HepG2 (cell line): ENCODE data around the gene SPRED2. TPM values are rescaled to one million over a fixed set of nuclear protein-coding genes. Genes with fewer than 3 reads are reported as not detected.

ENCODE experiments used
- BRF2 ChIP-seq: sonication (generic); formaldehyde crosslinking; IDR thresholded peaks from 2 replicates; pipeline ENCODE4 v1.8.1; 2022; ENCODE audit warnings: mild to moderate bottlenecking, missing genetic modification reagents
- EHMT2 ChIP-seq: fragments of 200-600 bp; sonication (generic); IDR thresholded peaks from 2 replicates; pipeline ENCODE4 v1.7.0; 2017; ENCODE audit warnings: antibody characterized with exemption, low read depth, low read length, borderline replicate concordance
- GPBP1L1 ChIP-seq: sonication (generic); formaldehyde crosslinking; IDR thresholded peaks from 2 replicates; pipeline ENCODE4 v1.5.0; 2020; ENCODE audit warnings: mild to moderate bottlenecking, missing genetic modification reagents
- HOXA3 ChIP-seq: sonication (generic); formaldehyde crosslinking; IDR thresholded peaks from 2 replicates; pipeline ENCODE4 v1.5.0; 2020; ENCODE audit warnings: missing genetic modification reagents
- KMT2B ChIP-seq: IDR thresholded peaks from 2 replicates; pipeline ENCODE4 v1.6.1; 2016; ENCODE audit warnings: missing genetic modification reagents, missing compliant biosample characterization
- MAFG ChIP-seq: sonication (generic); formaldehyde crosslinking; IDR thresholded peaks from 2 replicates; pipeline ENCODE4 v1.5.1; 2020; ENCODE audit warnings: mild to moderate bottlenecking, missing genetic modification reagents
- MXD4 ChIP-seq: IDR thresholded peaks from 2 replicates; pipeline ENCODE4 v1.6.1; 2016; ENCODE audit warnings: mild to moderate bottlenecking, missing biosample characterization, missing genetic modification reagents
- NR3C1 ChIP-seq: sonication (generic); formaldehyde crosslinking; IDR thresholded peaks from 2 replicates; pipeline ENCODE4 v1.4.0; 2020; ENCODE audit warnings: missing genetic modification reagents
- TEAD2 ChIP-seq: sonication (generic); formaldehyde crosslinking; IDR thresholded peaks from 2 replicates; pipeline ENCODE4 v1.9.0; 2021; ENCODE audit warnings: missing genetic modification reagents
- YEATS2 ChIP-seq: sonication (generic); formaldehyde crosslinking; IDR thresholded peaks from 2 replicates; pipeline ENCODE4 v1.4.0; 2020; ENCODE audit warnings: missing genetic modification reagents, borderline replicate concordance
- ZBTB44 ChIP-seq: sonication (generic); formaldehyde crosslinking; IDR thresholded peaks from 2 replicates; pipeline ENCODE4 v1.4.0; 2020; ENCODE audit warnings: missing genetic modification reagents
- ZFYVE20 ChIP-seq: sonication (generic); formaldehyde crosslinking; IDR thresholded peaks from 2 replicates; pipeline ENCODE4 v1.8.0; 2023; ENCODE audit warnings: low read depth, mild to moderate bottlenecking, moderate library complexity, missing genetic modification reagents, borderline replicate concordance
- ZNF407 ChIP-seq: sonication (generic); formaldehyde crosslinking; IDR thresholded peaks from one replicate; pipeline ENCODE4 v1.5.1; 2020; ENCODE audit warnings: mild to moderate bottlenecking, missing genetic modification reagents; ENCODE audit errors: not compliant biosample characterization
- ZNF430 ChIP-seq: sonication (generic); formaldehyde crosslinking; IDR thresholded peaks from 2 replicates; pipeline ENCODE4 v1.9.0; 2021; ENCODE audit warnings: mild to moderate bottlenecking, missing genetic modification reagents
- ZNF709 ChIP-seq: sonication (generic); formaldehyde crosslinking; IDR thresholded peaks from 2 replicates; pipeline ENCODE4 v1.5.0; 2020; ENCODE audit warnings: mild to moderate bottlenecking, missing genetic modification reagents
- ZNF777 ChIP-seq: sonication (generic); formaldehyde crosslinking; IDR thresholded peaks from 2 replicates; pipeline ENCODE4 v1.4.0; 2020; ENCODE audit warnings: missing genetic modification reagents
- polyA plus RNA-seq, 8 experiments: library from polyadenylated mRNA; depleted of rRNA in 3 of 8; stranded (reverse) in 7 of 8; unstranded in 1 of 8; fragments of >200 nt; fragmentation: Illumina TruSeq in 4 of 8; extraction: Trizol in 4 of 8; gene quantifications; 2 replicates each; pipeline versions ENCODE4 v1.2.1 to v1.2.3, GENCODE V29; 2011 to 2016; ENCODE audit warnings: low read depth in 4 of 8, missing spikeins in 1 of 8, mixed read lengths in 1 of 8; ENCODE audit not compliant: insufficient read depth in 1 of 8
- total RNA-seq, 5 experiments: library from RNA; depleted of rRNA; stranded (reverse); fragments of >200 nt; fragmentation: Illumina TruSeq; extraction: Trizol; gene quantifications; 2 replicates each; pipeline ENCODE4 v1.2.3, GENCODE V29; 2016; ENCODE audit warnings: low read depth in 1 of 5

SPRED2 gene
- total and polyA plus RNA-seq, 2 of the 13 experiments (the other 11 are each of a cell fraction or from before 2014, with no cell fraction given), result 13.0 to 37.0 TPM

GRCh38 chr2:65435625-65436168 is 3.3 kb upstream of the SPRED2 start (continued):
- peak; percentile 78 for TF ChIP-seq YEATS2 (CRISPR knock-in tag)
- peak; percentile 49; the same call in 1 of the 2 replicates for TF ChIP-seq BRF2 (CRISPR knock-in tag)
- TF ChIP-seq MXD4, result peak; percentile 14; the same call in 1 of the 2 replicates
- TF ChIP-seq HOXA3 (CRISPR knock-in tag), result no peak; the same call in 1 of the 2 replicates
- no peak for TF ChIP-seq EHMT2
- no peak for TF ChIP-seq GPBP1L1 (CRISPR knock-in tag)
- no peak for TF ChIP-seq KMT2B (CRISPR knock-in tag)
- no peak for TF ChIP-seq ZNF407 (CRISPR knock-in tag)
- 0 out of 2 replicates have a peak, but pooled peaks have one; percentile 44 for TF ChIP-seq MAFG
- TF ChIP-seq TEAD2 (CRISPR knock-in tag), result no peak
- 0 out of 2 replicates have a peak, but pooled peaks have one; percentile 75 for TF ChIP-seq ZFYVE20 (CRISPR knock-in tag)
- TF ChIP-seq ZBTB44 (CRISPR knock-in tag), result no peak
- TF ChIP-seq NR3C1 (CRISPR knock-in tag), result no peak
- peak; percentile 67 for TF ChIP-seq ZNF430 (CRISPR knock-in tag)
- no peak for TF ChIP-seq ZNF777 (CRISPR knock-in tag)
- no peak for TF ChIP-seq ZNF709
